Endothelial cell of umbilical vein (primary cell): ENCODE data around the gene POLE.

Experiments
- EZH2 ChIP-seq: IDR thresholded peaks from 2 replicates; pipeline ENCODE4 v1.6.1; 2012; ENCODE audit warnings: borderline replicate concordance, low read depth, mild to moderate bottlenecking, moderate library complexity, low read length, inconsistent platforms; ENCODE audit not compliant: severe bottlenecking
- FOS ChIP-seq: IDR thresholded peaks from 2 replicates; pipeline ENCODE4 v1.6.1; 2011; ENCODE audit warnings: mild to moderate bottlenecking, low read length, moderate library complexity, borderline replicate concordance; ENCODE audit not compliant: insufficient read depth
- POLR2A ChIP-seq: IDR thresholded peaks from 2 replicates; pipeline ENCODE4 v1.6.1; 2012; ENCODE audit warnings: low read depth, mild to moderate bottlenecking, control low read depth, low read length
- POLR2AphosphoS5 ChIP-seq: IDR thresholded peaks from 2 replicates; pipeline ENCODE4 v1.6.1; 2012; ENCODE audit warnings: low read depth, mild to moderate bottlenecking, control low read depth, low read length, moderate library complexity; ENCODE audit not compliant: insufficient read depth
- TF ChIP-seq, protein P1 (sequence below), 2 donors: IDR thresholded peaks; 1 replicate in 1 of 2; 2 replicates in 1 of 2; pipeline ENCODE4 v1.5.1; 2011; ENCODE audit warnings: low read length in 2 of 2, mild to moderate bottlenecking in 2 of 2, moderate library complexity in 2 of 2, control low read depth in 1 of 2, inconsistent platforms in 1 of 2, low read depth in 1 of 2; ENCODE audit not compliant: insufficient read depth in 1 of 2; ENCODE audit errors: extremely low read depth in 1 of 2

- no peak for TF ChIP-seq POLR2A
- TF ChIP-seq, protein P1, sequence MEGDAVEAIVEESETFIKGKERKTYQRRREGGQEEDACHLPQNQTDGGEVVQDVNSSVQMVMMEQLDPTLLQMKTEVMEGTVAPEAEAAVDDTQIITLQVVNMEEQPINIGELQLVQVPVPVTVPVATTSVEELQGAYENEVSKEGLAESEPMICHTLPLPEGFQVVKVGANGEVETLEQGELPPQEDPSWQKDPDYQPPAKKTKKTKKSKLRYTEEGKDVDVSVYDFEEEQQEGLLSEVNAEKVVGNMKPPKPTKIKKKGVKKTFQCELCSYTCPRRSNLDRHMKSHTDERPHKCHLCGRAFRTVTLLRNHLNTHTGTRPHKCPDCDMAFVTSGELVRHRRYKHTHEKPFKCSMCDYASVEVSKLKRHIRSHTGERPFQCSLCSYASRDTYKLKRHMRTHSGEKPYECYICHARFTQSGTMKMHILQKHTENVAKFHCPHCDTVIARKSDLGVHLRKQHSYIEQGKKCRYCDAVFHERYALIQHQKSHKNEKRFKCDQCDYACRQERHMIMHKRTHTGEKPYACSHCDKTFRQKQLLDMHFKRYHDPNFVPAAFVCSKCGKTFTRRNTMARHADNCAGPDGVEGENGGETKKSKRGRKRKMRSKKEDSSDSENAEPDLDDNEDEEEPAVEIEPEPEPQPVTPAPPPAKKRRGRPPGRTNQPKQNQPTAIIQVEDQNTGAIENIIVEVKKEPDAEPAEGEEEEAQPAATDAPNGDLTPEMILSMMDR (IDR thresholded peaks at IDR 0.05; ENCODE audit: extremely low read depth in 1 of 2, insufficient read depth in 1 of 2, low read depth in 1 of 2, low read length in 2 of 2) = no peak
- no peak for TF ChIP-seq POLR2AphosphoS5
- no peak for TF ChIP-seq FOS
- no peak for TF ChIP-seq EZH2
Measured at GRCh38 chr12:132723015-132723763, 36.0 kb upstream of the POLE start.
